Activated CD4-positive, alpha-beta T cell treated with anti-CD3 and anti-CD28 coated beads for 48 hours (primary cell): ENCODE results near the gene NPAS2.

Experiments used
- DNase-seq: peaks from one replicate; pipeline ENCODE4 v3.0.0-alpha.2; 2020

The NPAS2 gene

GRCh38 chr2:100976061-100976460 lies 156.1 kb downstream of the NPAS2 start:
- DNase-seq: no peak

- no peak for DNase-seq
Measured at GRCh38 chr2:100976645-100977391, 156.9 kb downstream of the NPAS2 start.

DNA sequence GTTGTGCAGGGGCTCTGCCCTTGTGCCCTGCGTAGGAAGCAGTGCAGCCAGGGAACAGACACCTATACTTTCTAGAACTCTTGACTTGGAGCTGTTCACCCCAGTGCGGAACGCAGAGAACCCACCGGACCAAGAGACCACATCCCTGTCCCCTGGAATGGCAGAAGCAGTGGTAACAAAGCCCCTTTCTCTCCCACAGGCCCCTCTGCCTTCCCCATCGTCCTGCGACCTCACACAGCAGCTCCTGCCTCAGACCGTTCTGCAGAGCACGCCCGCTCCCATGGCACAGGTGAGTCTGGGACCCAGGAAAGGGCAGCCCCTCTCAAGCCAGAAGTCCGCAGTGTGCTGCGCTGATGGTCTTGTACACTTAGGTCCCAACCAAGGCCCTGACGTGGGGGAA lies 157.6 kb downstream of the NPAS2 start:
- no peak for DNase-seq

GRCh38 chr2:100978582-100979191 lies 158.7 kb downstream of the NPAS2 start:
- DNase-seq: no peak

GRCh38 chr2:100980046-100980445 lies 160.1 kb downstream of the NPAS2 start:
- DNase-seq: no peak

DNA sequence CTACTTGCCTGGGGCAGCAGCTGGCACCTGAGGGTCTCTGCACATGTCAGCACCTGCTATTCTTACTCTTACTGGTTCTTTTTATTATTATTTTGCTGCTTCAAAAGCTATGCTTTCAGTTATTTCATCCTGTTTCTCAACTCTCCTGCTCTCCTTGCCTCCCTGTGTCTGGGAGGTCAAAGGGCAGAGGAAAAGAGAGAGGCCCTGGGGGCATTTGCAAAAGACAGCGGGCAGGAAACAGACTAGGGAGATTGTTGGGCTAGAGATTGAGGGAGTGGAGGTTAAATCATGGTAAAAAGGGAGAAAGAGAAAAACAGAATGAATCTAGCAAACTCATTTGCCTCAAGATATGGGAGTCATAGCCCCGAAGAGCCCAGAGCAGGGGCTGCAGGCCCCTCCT lies 161.1 kb downstream of the NPAS2 start:
- DNase-seq: no peak

DNA sequence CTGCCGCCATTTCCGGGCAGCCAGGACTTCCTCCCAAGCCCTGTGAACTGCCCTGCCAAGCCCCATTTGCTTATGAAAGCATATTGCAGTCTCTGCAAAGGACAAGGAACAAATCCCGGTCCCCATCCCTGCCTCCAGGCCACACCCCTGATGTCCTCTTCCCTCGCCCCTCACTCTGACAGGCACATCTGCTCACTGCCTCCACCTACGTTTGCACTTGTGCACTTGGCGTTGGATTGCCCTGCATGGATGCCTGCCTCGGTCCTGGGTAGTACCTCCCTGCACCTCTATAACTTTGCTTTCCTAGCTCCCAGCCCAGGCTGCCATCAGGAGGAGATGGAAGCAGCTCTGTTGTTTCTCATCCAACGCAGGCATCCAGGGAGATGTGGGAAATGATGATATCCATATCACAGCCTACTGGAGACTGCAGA lies 162.5 kb downstream of the NPAS2 start:
- no peak for DNase-seq

GRCh38 chr2:100983201-100983600 lies 163.3 kb downstream of the NPAS2 start:
- DNase-seq: no peak

DNA sequence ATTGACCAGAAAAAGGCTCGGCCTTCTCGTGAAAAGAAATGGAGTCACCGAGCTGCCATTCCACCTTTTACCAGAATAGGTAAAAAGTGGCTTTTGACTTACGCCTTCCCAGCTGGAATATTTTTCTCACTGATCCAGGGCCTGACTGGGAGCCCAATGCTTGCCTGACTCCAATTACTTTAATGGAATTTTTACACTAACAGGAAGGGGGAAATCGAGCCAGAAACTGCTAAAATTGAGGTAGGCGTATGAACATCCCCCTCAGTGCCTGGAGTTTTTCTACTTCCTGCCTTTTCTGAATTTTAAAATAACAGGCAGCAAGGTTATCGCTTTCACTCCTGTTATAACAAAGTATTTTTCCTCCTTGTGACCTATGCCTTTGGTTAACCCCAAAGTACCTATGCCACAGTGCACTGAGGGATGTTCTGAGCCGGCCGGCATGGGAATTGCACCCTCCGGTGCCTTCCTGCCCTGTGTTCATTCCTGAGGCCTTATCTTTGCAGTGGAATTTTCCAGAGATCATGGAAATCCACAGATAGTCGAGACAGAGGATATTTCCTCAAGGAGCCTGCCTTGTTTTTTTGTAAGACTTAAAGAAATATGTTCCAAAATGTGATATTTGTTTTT lies 163.9 kb downstream of the NPAS2 start:
- DNase-seq: no peak

GRCh38 chr2:100984892-100985307 lies 165.0 kb downstream of the NPAS2 start:
- peak; percentile 84 for DNase-seq

DNA sequence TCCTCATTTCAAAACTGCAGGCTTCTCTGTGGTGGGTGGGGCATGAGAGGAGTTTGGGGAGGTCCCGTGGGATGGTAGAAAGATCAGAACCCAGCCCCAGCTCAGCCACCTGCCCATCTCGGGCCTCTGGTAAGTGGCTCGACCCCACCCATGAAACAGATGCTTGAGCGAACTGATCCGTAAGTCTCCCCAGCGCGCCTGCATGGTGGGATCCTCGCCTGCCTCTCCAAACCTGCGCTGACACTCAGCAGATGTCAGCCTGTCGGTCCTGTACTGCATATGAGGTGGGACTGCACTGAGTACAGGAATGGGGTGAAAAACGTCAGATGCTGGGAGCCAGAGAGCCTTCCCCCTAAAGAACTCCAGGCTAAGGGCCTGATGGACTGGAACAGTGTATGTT lies 166.2 kb downstream of the NPAS2 start:
- DNase-seq: no peak

GRCh38 chr2:100987536-100987935 lies 167.6 kb downstream of the NPAS2 start:
- DNase-seq: no peak

DNA sequence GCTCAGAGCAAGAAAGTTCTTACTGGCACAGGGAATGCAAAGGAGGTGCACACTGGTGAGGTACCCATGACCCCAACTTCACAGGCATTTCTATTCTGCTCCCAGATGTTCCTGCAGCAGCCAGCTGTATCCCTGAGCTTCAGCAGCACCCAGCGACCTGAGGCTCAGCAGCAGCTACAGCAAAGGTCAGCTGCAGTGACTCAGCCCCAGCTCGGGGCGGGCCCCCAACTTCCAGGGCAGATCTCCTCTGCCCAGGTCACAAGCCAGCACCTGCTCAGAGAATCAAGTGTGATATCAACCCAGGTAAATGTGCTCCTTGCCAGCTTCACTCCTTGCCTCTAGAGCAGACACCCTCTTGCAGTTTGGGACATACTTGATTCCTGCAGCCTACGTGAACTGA lies 168.0 kb downstream of the NPAS2 start:
- no peak for DNase-seq

DNA sequence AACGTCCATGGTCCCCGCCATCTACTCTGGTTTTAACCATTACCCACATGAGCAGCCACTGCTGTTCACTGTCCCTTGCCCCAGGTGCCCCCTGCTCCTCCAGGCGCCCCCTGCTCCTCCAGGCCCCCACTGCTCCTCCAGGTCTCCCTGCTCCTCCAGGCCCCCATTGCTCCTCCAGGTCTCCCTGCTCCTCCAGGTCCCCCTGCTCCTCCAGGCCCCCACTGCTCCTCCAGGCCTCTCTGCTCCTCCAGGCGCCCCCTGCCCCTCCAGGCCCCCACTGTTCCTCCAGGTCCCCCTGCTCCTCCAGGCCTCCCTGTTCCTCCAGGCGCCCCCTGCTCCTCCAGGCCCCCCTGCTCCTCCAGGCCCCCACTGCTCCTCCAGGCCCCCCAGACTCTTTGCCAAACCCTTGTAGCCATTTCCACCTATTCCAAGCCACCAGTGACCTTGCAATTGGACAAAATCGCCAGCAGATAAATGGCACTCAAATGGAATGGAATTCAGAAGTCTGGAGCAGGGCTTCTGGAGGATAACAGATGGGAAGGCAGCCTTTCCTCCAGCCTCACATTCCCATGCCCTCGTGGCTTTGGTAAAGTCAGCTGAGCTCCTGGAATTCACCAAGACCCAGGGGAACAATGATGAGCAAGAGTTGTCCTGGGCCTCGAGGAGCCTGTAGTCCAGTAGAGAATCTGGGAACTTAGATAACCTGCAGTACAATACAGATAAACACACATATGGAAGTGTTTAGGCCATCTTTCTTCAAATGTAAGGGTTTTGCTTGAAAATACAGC lies 168.9 kb downstream of the NPAS2 start:
- DNase-seq: no peak

GRCh38 chr2:100989666-100990065 lies 169.7 kb downstream of the NPAS2 start:
- no peak for DNase-seq

GRCh38 chr2:100990166-100990565 lies 170.2 kb downstream of the NPAS2 start:
- no peak for DNase-seq

GRCh38 chr2:100990650-100991403 lies 170.9 kb downstream of the NPAS2 start:
- DNase-seq: no peak

DNA sequence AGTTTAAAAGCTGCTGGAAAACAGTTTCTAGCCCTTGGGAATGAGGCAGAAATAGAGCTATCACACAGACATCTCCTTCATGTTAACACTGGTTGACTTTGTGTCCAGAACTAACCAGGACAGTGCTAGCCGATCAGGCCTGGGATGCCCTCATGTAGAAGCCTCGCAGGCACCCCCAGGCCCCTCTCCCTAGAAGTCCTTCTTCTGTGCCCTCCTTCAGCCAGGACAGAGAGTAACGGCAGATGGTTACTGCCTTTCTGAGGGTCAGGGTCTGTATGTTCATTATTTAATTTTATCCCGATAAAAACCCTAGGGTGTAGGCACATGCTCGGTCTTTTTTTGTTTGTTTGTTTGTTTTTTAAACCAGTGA lies 171.4 kb downstream of the NPAS2 start:
- DNase-seq: no peak

GRCh38 chr2:100992262-100992661 lies 172.3 kb downstream of the NPAS2 start:
- no peak for DNase-seq

- DNase-seq: no peak
Measured at GRCh38 chr2:100993294-100993693, 173.4 kb downstream of the NPAS2 start.

GRCh38 chr2:100995309-100996075 lies 175.6 kb downstream of the NPAS2 start:
- DNase-seq: no peak
